H9 (cell line): ENCODE results near the gene DAB2IP. TPM values are rescaled to one million over a fixed set of nuclear protein-coding genes. Genes with fewer than 3 reads are reported as not detected.

Experiments used
- DNase-seq: peaks from one replicate; pipeline ENCODE4 v3.0.0-alpha.2; 2017
- H2AFZ ChIP-seq: one replicate; pipeline ENCODE4 v1.6.1; 2013; ENCODE audit warnings: mild to moderate bottlenecking, low read length, control low read depth, moderate library complexity
- H2AK5ac ChIP-seq: 2 replicates; pipeline ENCODE4 v1.6.1; 2013; ENCODE audit warnings: low read length, control low read depth, mixed read lengths; ENCODE audit not compliant: insufficient read length
- H2BK120ac ChIP-seq: one replicate; pipeline ENCODE4 v1.6.1; 2013; ENCODE audit warnings: low read depth, mild to moderate bottlenecking, low read length, control low read depth, inconsistent platforms; ENCODE audit not compliant: poor library complexity, severe bottlenecking
- H2BK12ac ChIP-seq: 2 replicates; pipeline ENCODE4 v1.6.1; 2013; ENCODE audit warnings: low read length, control low read depth, mixed read lengths, low read depth; ENCODE audit not compliant: insufficient read length
- H2BK15ac ChIP-seq: 2 replicates; pipeline ENCODE4 v1.6.1; 2013; ENCODE audit warnings: low read depth, low read length, control low read depth
- H2BK20ac ChIP-seq: one replicate; pipeline ENCODE4 v1.6.1; 2013; ENCODE audit warnings: low read depth, mild to moderate bottlenecking, low read length, control low read depth, inconsistent platforms; ENCODE audit not compliant: poor library complexity, severe bottlenecking
- H2BK5ac ChIP-seq: 2 replicates; pipeline ENCODE4 v1.6.1; 2013; ENCODE audit warnings: low read length, control low read depth, mixed read lengths; ENCODE audit not compliant: insufficient read length
- H3K14ac ChIP-seq: 2 replicates; pipeline ENCODE4 v1.6.1; 2013; ENCODE audit warnings: low read length, control low read depth; ENCODE audit not compliant: insufficient read depth
- H3K18ac ChIP-seq: 2 replicates; pipeline ENCODE4 v1.6.1; 2013; ENCODE audit warnings: low read depth, mild to moderate bottlenecking, mixed read lengths, low read length, control low read depth; ENCODE audit not compliant: insufficient read length
- H3K23ac ChIP-seq: 2 replicates; pipeline ENCODE4 v1.6.1; 2013; ENCODE audit warnings: low read length, control low read depth, mixed read lengths, low read depth; ENCODE audit not compliant: insufficient read length
- H3K23me2 ChIP-seq: 2 replicates; pipeline ENCODE4 v1.6.1; 2013; ENCODE audit warnings: low read depth, mild to moderate bottlenecking, mixed read lengths, low read length, control low read depth; ENCODE audit not compliant: insufficient read length, poor library complexity, severe bottlenecking
- H3K27ac ChIP-seq: 2 replicates; pipeline ENCODE4 v1.5.1; 2013; ENCODE audit warnings: low read length, control low read depth, mixed read lengths, low read depth; ENCODE audit not compliant: insufficient read length
- H3K27me3 ChIP-seq: 2 replicates; pipeline ENCODE4 v1.6.1; 2013; ENCODE audit warnings: low read length, control low read depth, inconsistent platforms; ENCODE audit not compliant: insufficient read depth
- H3K4ac ChIP-seq: 2 replicates; pipeline ENCODE4 v1.6.1; 2013; ENCODE audit warnings: low read depth, mild to moderate bottlenecking, control low read depth, inconsistent platforms, low read length, moderate library complexity
- H3K4me1 ChIP-seq: 2 replicates; pipeline ENCODE4 v1.6.1; 2013; ENCODE audit warnings: low read length, control low read depth, inconsistent platforms; ENCODE audit not compliant: insufficient read depth
- H3K4me2 ChIP-seq: 2 replicates; pipeline ENCODE4 v1.6.1; 2013; ENCODE audit warnings: low read length, control low read depth, mixed read lengths; ENCODE audit not compliant: insufficient read length, insufficient read depth
- H3K56ac ChIP-seq: 2 replicates; pipeline ENCODE4 v1.6.1; 2013; ENCODE audit warnings: low read depth, mild to moderate bottlenecking, mixed read lengths, low read length, control low read depth; ENCODE audit not compliant: insufficient read length
- H3K79me1 ChIP-seq: 2 replicates; pipeline ENCODE4 v1.6.1; 2013; ENCODE audit warnings: low read depth, mild to moderate bottlenecking, moderate library complexity, low read length, control low read depth, inconsistent platforms; ENCODE audit not compliant: insufficient read depth, poor library complexity, severe bottlenecking
- H3K79me2 ChIP-seq: 2 replicates; pipeline ENCODE4 v1.6.1; 2013; ENCODE audit warnings: low read length, control low read depth, inconsistent platforms; ENCODE audit not compliant: insufficient read depth
- H3K9ac ChIP-seq: 2 replicates; pipeline ENCODE4 v1.6.1; 2013; ENCODE audit warnings: low read length, control low read depth, mixed read lengths; ENCODE audit not compliant: insufficient read length; ENCODE audit errors: extremely low read depth
- H3K9me3 ChIP-seq: one replicate; pipeline ENCODE4 v1.6.1; 2013; ENCODE audit warnings: low read depth, low read length, inconsistent platforms; ENCODE audit not compliant: control insufficient read depth
- H3T11ph ChIP-seq: one replicate; pipeline ENCODE4 v1.6.1; 2013; ENCODE audit warnings: mild to moderate bottlenecking, low read length, control low read depth, inconsistent platforms
- H4K20me1 ChIP-seq: one replicate; pipeline ENCODE4 v1.6.1; 2013; ENCODE audit not compliant: control insufficient read depth, insufficient read length, insufficient read depth
- H4K5ac ChIP-seq: 2 replicates; pipeline ENCODE4 v1.6.1; 2013; ENCODE audit warnings: low read depth, mild to moderate bottlenecking, mixed read lengths, low read length, control low read depth; ENCODE audit not compliant: insufficient read length
- H4K8ac ChIP-seq: replicated peaks from 2 replicates; pipeline ENCODE4 v1.6.1; 2013; ENCODE audit warnings: low read length, control low read depth, mixed read lengths, low read depth; ENCODE audit not compliant: insufficient read length
- H4K91ac ChIP-seq: 2 replicates; pipeline ENCODE4 v1.6.1; 2013; ENCODE audit warnings: low read depth, mild to moderate bottlenecking, moderate library complexity, mixed read lengths, low read length, control low read depth; ENCODE audit not compliant: insufficient read length
- H3K27ac Mint-ChIP-seq, 3 experiments: 2 replicates in 2 of 3; 3 replicates in 1 of 3; pipeline ENCODE4 v1.8.0; 2020 to 2021; ENCODE audit warnings: mixed read lengths in 3 of 3, mild to moderate bottlenecking in 1 of 3, moderate library complexity in 1 of 3
- H3K27me3 Mint-ChIP-seq: 2 replicates; pipeline ENCODE4 v1.8.0; 2021; ENCODE audit warnings: low read depth, mild to moderate bottlenecking, moderate library complexity, mixed read lengths
- H3K36me3 Mint-ChIP-seq, 3 experiments: 2 replicates in 2 of 3; 3 replicates in 1 of 3; pipeline ENCODE4 v1.8.0; 2020 to 2021; ENCODE audit warnings: low read depth in 3 of 3, mixed read lengths in 3 of 3; ENCODE audit not compliant: insufficient read depth in 1 of 3
- H3K4me1 Mint-ChIP-seq, 2 experiments: 2 replicates each; pipeline ENCODE4 v1.8.0; 2020; ENCODE audit warnings: mixed read lengths in 2 of 2
- H3K4me3 Mint-ChIP-seq, 2 experiments: 2 replicates in 1 of 2; 3 replicates in 1 of 2; pipeline ENCODE4 v1.8.0; 2020 to 2021; ENCODE audit warnings: mild to moderate bottlenecking in 2 of 2, mixed read lengths in 2 of 2, moderate library complexity in 1 of 2
- H3K9me3 Mint-ChIP-seq, 2 experiments: 2 replicates in 1 of 2; 3 replicates in 1 of 2; pipeline ENCODE4 v1.8.0; 2020; ENCODE audit warnings: mild to moderate bottlenecking in 2 of 2, mixed read lengths in 2 of 2, moderate library complexity in 1 of 2
- CTCF ChIP-seq: fragments of 200-600 bp; sonication (generic); conservative IDR thresholded peaks from 3 replicates; pipeline ENCODE4 v1.8.0; 2021; ENCODE audit warnings: antibody characterized with exemption, mild to moderate bottlenecking
- WGBS: extraction: QIAGEN DNeasy Blood & Tissue Kit; methylation state at CpG from one replicate; pipeline ENCODE4 v1.1.7; 2013; ENCODE audit warnings: missing lambda C conversion rate, low lambda C conversion rate, mixed read lengths; ENCODE audit not compliant: insufficient read length; ENCODE audit errors: extremely low coverage; 5-methylcytosine and 5-hydroxymethylcytosine counted together
- total RNA-seq: library from RNA; stranded (reverse); gene quantifications from 2 replicates; pipeline ENCODE4 v1.2.1, GENCODE V29; 2021

DAB2IP gene
- total RNA-seq, 1 experiment from 2014 or later, result 22.6 TPM

- Histone ChIP-seq H3K14ac (no peak overlapping the region), H3K79me2 (peaks cover 5% of the 10 kb centered on the region; the same call in 1 of the 2 replicates), H3K9ac (no peak overlapping the region), H3K4me2 (no peak overlapping the region), H2BK12ac (no peak overlapping the region), H3K18ac (no peak overlapping the region), H2BK20ac (no peak overlapping the region), H4K8ac (no peak overlapping the region), H2BK5ac (no peak overlapping the region), H3K56ac (no peak overlapping the region), H3K23me2 (no peaks in the 10 kb centered on the region), H2BK15ac (no peak overlapping the region), H4K20me1 (peaks cover 2% of the 10 kb centered on the region), H3K23ac (no peak overlapping the region), H3K9me3 (no peaks in the 10 kb centered on the region), H3K27ac (no peak overlapping the region), H3T11ph (no peak overlapping the region), H3K4me1 (no peaks in the 10 kb centered on the region), H3K79me1 (peaks cover 6% of the 10 kb centered on the region), H4K91ac (no peak overlapping the region), H2AFZ (no peak overlapping the region), H3K4ac (no peak overlapping the region), H2BK120ac (no peak overlapping the region), H2AK5ac (no peak overlapping the region), H4K5ac (no peak overlapping the region), H3K27me3 (no peaks in the 10 kb centered on the region)
- peak; percentile 67 for DNase-seq
- H3K9me3 Mint-ChIP-seq, result no peaks in the 10 kb centered on the region; a peak in 1 of 5 replicates
- H3K4me1 Mint-ChIP-seq, result peaks cover 21 to 37% of the 10 kb centered on the region in 2 experiments
- WGBS, result no CpG with 5 or more reads among the region's 14 CpGs
- peaks cover 0 to 3% (median 2%) of the 10 kb centered on the region in 3 experiments; a peak in 2 of 7 replicates for H3K36me3 Mint-ChIP-seq
- no peak for TF ChIP-seq CTCF
- no peak overlapping the region for H3K27ac Mint-ChIP-seq
- H3K27me3 Mint-ChIP-seq, result no peaks in the 10 kb centered on the region
- H3K4me3 Mint-ChIP-seq, result no peak overlapping the region
Observed at GRCh38 chr9:121708768-121709488, 57.5 kb downstream of the DAB2IP start.
